Adrenal gland (tissue), 5 donors: ENCODE measurements around the gene TFPI.

Experiments used
- CTCF ChIP-seq, 6 experiments: fragments of 450-650 bp in 4 of 6; fragments of 200-600 bp in 2 of 6; sonication (generic) in 1 of 6; IDR thresholded peaks; 1 replicate in 5 of 6; 2 replicates in 1 of 6; pipeline versions ENCODE4 v1.5.1 to v1.8.0; 2016 to 2021; ENCODE audit warnings: antibody characterized with exemption in 6 of 6, mild to moderate bottlenecking in 2 of 6, moderate library complexity in 1 of 6
- POLR2A ChIP-seq, 2 donors: fragments of 450-650 bp; IDR thresholded peaks; one replicate each; pipeline ENCODE4 v1.6.1; 2017; ENCODE audit warnings: antibody characterized with exemption in 2 of 2, mild to moderate bottlenecking in 2 of 2, moderate library complexity in 1 of 2
- donor health status: DM: no; HTN: no; CAD: no.

- no peak for TF ChIP-seq POLR2A (IDR thresholded peaks at IDR 0.05)
- no peak for TF ChIP-seq CTCF (IDR thresholded peaks at IDR 0.05)
Measured at GRCh38 chr2:187593098-187593497, 38.9 kb upstream of the TFPI start.
